Stimulated activated CD8-positive, alpha-beta memory T cell treated with anti-CD3 and anti-CD28 coated beads, Interleukin-12 subunit alpha, Interleukin-12 subunit beta, amount 100 ng/mL, for 24 hours (primary cell): ENCODE measurements around the gene CHMP2A.
A peak's percentile ranks its signal among the peaks of the same experiment; 100 is the strongest.

Experiments
- DNase-seq: peaks from one replicate; pipeline ENCODE4 v3.0.0-alpha.2; 2020; ENCODE audit errors: extremely low read depth

CHMP2A gene

GRCh38 chr19:58538257-58539168, 16.4 kb downstream of the CHMP2A start:
- DNase-seq = no peak

- no peak for DNase-seq
Observed at GRCh38 chr19:58536852-58537798, 17.8 kb downstream of the CHMP2A start.

GRCh38 chr19:58535857-58536256, 19.0 kb downstream of the CHMP2A start:
- DNase-seq = no peak

GRCh38 chr19:58531034-58531840, 23.7 kb downstream of the CHMP2A start:
- DNase-seq = no peak

GRCh38 chr19:58529405-58529804, 25.5 kb downstream of the CHMP2A start:
- DNase-seq = no peak

- no peak for DNase-seq
Observed at GRCh38 chr19:58522709-58523108, 32.2 kb downstream of the CHMP2A start.

- no peak for DNase-seq
Observed at GRCh38 chr19:58521651-58522050, 33.3 kb downstream of the CHMP2A start.

GRCh38 chr19:58520257-58520599, 34.7 kb downstream of the CHMP2A start:
- no peak for DNase-seq

- DNase-seq = peak; percentile 73
Observed at GRCh38 chr19:58519355-58520256, 35.3 kb downstream of the CHMP2A start, which contains the start of gene ZBTB45. Gene ZBTB45, minus strand, starts transcription at chr19:58519810. Its CDS starts 2,137 bp downstream, at chr19:58517673.

GRCh38 chr19:58519087-58519354, 35.9 kb downstream of the CHMP2A start:
- DNase-seq = no peak

- DNase-seq = no peak
Observed at GRCh38 chr19:58518256-58519086, 36.4 kb downstream of the CHMP2A start.

GRCh38 chr19:58516964-58517833, 37.7 kb downstream of the CHMP2A start:
- DNase-seq = no peak

GRCh38 chr19:58516246-58516836, 38.6 kb downstream of the CHMP2A start:
- no peak for DNase-seq

- no peak for DNase-seq
Observed at GRCh38 chr19:58515259-58515658, 39.6 kb downstream of the CHMP2A start.

GRCh38 chr19:58514564-58515022, 40.3 kb downstream of the CHMP2A start:
- DNase-seq = no peak

GRCh38 chr19:58513694-58514563, 41.0 kb downstream of the CHMP2A start:
- peak; percentile 93 for DNase-seq

GRCh38 chr19:58513213-58513693, 41.7 kb downstream of the CHMP2A start:
- no peak for DNase-seq
